HG02623 (cell line): ENCODE data around the gene PPDPF.
"Not testable (repeated sequence)": the region's sequence is repeated elsewhere in the genome, so short reads cannot be mapped to it uniquely, and the experiment has no call there.

ENCODE experiments used
- ATAC-seq: cut with Tn5 transposase; IDR thresholded peaks from one replicate; pipeline ENCODE4 v1.9.1; 2021; ENCODE audit warnings: moderate library complexity; ENCODE audit not compliant: unreplicated experiment

The PPDPF gene

DNA sequence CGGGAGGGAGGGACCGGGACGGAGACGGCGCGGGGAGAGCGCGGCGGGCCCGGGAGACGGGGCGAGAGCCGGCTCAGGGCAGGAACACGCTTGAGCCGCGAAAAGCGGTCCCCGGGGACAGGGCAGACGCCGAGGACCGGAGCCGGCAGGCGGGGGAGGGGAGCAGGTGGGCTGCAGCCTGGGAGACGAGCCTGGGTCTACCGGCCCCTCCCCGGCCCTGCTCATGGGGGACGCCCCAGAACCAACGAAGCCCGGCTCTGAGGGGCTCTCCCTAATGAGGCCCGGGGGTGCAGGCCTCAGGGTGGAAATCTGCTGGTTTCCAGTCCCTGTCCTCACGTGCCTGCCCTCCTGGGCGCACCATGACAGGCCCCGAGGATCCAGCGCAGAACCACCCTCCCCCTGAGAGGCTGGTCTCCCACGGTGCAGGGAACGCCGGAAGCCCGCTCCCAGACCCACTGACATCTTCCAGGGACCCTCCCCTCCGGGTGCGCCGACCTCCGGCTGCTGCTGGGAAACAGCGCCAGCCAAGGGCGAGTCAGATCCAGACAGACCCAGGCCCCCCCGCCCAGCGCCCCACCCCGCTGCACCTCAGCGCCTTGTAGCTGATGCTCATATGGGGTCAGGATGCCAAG is 21.1 kb upstream of the PPDPF start:
- ATAC-seq: no peak

DNA sequence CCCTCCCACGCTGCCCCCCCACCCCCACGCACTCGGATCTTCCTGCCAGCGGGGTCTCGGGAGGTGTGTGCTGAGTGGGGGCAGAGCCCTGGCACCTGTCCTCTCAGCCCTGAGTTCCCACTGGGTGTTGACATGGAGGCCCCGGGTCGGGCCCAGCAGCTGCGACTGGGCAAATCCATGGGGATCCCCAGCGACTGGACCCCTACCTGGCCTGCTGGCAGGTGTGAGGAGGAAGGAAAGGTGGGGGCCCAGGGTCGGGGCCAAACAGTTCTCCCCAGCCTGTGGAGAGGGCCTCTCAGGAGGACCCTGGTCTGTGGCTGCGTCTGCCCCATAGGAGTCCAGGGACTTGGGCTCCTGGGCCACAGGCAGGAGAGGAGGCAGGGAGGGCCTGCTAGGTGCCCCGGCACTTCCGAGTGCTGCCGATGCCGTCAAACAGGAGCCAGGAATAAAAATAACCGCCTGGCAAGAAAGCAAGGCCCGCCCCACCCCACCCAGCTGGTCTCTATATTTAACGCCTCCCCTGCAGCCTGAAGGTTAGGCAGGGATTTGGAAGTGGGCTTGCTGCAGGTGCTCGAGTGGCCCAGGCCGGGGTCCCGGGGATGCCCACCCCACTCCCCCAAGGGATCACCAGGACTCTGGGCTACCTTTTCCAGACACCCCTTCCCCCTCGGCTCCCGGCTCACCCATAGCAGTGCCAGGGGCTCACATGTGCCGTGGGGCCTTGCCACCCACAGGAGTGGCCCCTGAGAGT is 20.2 kb upstream of the PPDPF start:
- ATAC-seq: no peak

DNA sequence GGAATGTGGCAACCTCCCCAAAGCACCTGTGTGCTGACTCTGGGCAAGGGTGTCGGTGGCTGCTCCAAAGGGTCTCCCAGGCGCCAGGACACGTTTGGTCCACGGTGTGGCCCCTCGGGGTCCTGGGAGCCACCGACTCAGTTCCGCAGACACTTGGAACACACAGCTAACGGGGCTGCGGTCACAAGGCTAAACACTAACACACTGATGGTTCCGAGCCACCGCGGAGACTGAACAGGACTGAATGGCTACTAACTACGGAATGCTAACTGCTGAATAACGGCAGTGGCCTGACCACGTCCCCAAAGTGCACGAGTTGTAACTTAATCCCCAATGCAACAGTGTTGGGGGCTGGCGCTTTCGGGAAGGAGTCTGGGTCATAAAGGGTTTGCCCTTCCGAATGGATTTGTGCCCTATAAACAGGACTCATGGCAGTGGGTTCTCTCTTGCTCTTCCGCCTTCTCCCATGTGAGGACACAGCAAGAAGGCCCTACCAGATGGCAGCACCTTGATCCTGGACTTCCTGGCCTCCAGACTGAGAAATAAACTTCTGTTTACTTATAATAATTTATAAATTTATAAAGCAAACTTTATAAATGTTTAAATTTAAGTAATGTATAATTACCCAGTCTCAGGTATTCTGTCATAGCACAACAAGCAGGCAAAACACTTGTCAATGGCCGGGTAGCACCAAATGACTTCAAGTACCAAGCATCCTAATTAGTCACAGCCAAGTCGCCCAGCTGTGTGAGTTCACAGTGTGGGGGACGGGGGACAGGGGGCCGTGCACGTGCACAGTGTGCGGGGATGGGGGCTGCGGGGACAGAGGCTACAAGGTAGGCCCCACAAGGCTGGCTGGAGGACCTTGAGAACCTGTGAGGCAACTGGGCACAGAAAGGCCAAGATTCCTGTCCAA is 19.4 kb upstream of the PPDPF start:
- no peak for ATAC-seq

DNA sequence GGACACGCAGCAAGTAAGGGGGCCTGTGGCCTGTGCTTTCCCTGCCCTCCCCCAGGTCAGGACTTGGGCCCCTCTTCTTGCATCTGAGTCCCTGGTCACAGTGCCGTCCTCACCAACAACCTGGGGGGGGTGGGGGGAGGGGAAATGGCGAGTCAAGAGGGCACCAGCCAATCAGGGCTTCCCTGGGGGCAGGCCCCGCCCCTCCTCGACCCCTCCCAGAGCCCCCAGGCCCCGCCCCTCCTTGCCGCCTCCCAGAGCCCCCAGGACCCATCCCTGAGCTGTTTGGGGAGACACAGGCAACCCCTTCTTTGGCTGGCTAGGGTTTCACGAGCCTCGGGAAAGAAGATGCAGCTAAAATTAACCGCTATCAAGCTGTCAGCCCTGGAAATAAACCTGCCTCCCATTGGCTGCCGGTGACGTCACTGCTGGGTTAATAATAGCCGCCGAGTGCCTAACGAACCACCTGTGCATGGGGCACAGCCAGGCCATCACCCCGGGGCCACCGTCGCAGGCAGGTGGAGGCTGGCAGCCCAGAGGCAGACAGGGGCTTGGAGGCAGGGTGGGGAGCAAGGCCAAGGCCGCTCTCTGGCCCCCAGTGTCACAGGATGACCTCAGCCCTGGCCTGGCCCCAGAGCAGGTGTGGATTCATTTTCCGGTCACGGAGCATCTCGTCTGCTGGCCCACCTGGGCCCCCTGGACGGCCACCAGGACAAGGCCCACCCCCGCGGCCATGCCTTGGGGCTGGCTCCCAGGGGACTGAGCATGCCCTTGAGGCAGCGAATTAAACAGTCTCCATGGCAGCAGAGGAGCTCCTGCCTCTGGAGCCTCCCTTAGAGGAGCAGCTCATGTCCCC is 18.5 kb upstream of the PPDPF start:
- no peak for ATAC-seq

DNA sequence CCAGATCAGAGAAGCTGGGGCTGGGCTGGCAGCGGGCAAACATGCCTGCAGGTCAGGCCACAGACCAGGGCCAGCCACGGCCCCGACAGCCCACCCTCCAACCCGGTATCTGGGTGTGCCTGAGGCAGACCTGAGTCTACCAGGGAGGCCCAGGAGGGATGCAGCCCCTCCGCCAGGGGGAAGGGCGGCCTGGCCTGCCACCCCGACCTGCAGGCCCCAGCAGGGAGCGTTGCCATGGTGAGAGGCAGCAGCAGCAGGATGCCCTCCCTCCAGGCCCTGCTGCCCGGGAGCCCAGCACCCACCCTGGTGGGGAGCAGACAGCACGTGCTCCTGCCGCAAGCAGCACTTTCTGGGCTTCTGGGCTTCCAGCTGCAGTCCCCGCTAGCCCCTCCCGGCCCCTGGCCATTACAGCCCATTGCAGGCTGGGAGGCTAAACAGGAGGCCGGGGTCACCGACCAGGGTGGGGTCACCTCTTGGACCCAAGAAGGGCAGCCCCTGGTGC is 17.8 kb upstream of the PPDPF start:
- ATAC-seq: no peak

DNA sequence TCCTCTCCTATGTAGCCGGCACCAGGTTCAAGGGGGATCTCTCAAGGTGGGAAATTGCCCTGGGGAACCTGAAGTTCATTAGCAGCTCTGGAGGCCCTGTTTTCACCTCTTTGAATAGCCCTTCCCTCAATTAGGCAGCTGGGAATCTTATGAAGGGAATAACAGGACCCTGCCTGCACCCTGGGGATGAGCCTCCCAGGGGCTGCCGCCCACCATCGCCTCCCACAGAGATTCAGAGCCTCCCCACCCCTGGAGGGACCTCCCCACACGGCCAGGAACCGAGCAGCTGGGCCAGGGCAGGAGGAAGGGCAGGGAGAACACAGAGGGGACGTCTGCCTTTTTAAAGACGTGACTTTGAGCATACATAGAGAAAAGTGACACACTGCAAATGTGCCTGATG is 17.0 kb upstream of the PPDPF start:
- ATAC-seq: no peak

DNA sequence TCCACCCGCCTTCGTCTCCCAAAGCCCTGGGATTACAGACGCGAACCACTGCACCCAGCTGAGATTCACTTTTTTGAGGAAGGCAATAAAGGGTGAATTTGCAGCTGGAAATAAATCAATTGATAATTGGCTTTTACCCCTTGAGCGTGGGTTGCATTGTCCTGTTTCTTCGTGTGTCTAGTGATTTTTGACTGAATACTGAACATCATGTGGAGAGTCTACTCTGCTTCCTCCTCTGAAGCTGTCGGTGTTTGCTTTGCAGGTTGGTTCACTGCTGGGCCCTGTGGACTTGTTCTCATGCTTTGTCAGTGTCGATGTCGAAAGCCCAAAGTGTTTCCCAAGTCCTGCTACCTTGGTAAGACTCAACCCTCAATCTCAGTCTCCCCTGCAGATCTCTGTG is 15.9 kb upstream of the PPDPF start:
- ATAC-seq: no peak

DNA sequence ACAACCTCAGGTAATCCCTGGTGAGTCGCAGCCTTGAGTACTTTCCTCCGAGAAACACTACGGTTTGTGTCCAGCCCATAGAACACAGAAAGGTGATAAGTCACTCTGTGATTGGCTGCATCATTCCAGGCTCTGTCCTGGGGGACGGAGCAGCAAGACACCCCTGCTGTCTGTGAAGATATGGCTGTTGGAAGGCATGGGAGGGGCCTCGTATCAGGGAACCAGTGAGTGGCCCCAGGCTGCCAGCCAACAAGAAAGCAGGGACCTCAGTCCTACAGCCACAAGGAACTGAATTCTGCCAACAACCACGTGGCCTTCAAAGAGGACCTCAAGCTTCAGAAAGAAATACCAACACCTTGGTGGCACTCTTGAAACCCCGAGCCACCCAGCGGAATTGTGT is 15.3 kb upstream of the PPDPF start:
- no peak for ATAC-seq

DNA sequence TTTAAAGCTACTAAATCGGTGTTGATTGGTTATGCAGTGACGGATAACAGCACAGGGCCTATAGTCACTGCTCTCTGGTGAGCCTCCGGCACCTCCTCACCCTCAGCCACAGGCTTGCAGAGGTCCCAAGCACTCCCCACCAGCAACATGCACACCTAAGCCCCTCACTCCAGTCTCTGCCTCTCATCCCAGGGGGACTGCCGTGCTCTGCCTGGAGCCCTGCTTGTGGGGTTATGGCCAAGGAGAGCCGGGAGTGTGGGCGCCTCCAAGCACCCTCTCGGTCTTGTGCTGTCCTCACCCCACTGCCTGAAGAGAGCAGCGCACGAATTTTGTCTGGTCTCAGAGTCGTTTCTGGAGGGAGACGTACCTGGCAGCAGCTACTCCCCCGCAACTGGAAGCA is 14.8 kb upstream of the PPDPF start:
- ATAC-seq: no peak

DNA sequence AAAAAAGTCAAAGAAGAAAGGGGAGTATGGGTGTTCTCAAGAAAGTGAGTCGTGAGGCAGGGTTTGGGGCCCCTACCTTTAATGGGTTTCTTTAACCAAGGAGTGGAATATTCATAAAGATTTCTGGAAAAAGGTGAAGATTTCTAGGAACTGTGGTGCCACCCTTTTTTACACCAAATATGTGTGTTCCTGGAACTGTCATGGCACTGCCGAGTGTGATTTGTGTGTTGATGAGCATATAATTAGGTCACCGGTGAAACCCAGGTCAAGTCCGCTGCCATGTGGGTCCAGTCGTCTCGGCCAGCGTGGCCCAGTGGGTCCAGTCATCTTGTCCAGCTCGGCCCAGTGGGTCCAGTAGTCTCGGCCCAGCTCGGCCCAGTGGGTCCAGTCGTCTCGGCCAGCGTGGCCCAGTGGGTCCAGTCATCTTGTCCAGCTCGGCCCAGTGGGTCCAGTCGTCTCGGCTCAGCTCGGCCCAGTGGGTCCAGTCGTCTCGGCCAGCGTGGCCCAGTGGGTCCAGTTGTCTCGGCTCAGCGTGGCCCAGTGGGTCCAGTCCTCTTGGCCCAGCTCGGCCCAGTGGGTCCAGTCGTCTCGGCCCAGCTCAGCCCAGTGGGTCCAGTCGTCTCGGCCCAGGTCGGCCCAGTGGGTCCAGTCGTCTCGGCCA is 13.4 kb upstream of the PPDPF start:
- no peak for ATAC-seq

DNA sequence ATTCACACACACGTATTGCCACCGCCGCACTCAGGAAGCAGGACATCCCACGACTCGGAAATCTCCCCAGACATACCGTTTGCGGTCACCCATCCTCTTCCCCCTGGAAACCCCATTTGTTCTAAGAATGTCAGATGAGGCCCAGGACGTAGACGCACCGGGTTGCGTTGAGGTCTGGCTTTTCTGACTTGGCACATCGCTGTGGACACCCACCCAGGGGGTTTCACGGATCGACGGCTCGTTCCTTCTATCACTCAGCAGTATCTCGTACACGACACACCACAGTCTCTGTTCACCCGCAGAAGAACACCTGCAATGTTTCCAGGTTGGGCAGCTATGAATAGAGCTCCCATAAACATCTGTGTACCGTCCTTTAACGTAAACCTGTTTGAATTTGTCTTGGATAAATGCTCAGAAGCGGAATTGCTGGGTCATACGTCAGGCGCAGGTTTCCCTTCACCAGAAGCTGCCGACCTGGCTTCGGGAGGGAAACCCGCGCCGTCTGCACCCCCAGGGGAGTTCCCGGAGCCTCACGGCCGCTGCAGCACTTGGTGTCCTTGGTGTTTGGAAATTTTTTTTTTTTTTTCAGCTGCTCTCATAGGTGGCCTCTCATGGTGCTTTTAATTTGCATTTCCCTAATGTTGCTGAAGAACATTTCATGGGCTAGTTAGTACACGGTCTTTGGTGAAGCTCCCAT is 12.3 kb upstream of the PPDPF start:
- no peak for ATAC-seq

DNA sequence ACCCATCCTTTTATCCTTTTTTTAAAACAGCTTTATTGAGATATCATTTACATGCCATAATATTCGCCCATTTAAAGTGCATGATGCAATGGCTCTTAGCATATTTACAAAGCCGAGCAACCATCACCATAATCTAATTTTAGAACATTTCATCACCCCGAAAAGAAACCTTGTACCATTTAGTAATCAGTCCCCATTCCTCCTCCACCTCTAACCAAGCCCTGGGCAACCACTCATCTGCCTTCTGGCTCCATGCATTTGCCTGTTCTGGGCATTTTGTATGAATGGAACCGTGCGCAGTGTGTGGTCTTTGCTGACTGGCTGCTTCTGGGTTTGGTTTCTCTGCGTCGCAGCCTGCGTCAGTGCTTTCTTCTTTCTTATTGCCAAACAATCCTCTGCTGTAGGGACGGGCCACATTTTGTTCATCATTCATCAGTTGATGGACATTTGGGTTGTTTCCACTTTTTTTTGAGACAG is 11.4 kb upstream of the PPDPF start:
- ATAC-seq: no peak

DNA sequence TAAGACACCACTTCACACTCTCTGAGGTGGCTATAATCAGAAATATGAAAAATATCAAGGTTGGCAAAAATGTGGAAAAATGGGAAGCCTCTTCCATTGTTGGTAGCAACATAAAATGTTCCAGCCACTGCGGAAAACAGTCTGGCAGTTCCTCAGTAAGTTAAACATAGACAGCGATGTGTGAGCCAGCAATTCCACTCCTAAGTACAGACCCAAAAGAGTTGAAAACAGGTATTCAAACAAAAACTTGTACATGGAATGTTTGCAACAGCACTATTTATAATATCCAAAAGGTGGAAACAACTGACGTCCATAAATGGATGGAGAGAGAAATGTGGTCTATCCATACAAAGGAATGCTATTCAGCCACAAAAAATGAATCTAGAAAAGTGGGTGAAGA is 7.4 kb upstream of the PPDPF start:
- ATAC-seq: no peak

DNA sequence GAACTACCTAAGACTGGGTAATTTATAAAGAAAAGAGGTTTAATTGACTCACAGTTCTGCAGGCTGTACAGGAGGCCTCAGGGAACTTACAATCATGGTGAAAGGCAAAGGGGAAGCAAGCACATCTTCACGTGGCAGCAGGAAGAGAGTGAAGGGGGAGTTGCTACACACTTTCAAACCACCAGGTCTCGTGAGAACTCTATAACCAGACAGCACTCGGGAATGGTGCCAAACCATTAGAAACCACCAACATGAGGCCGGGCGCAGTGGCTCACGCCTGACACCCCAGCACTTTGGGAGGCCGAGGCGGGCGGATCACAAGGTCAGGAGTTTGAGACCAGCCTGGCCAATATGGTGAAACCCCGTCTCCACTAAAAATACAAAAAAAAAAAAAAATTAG is 6.0 kb upstream of the PPDPF start:
- not testable (repeated sequence) for ATAC-seq

DNA sequence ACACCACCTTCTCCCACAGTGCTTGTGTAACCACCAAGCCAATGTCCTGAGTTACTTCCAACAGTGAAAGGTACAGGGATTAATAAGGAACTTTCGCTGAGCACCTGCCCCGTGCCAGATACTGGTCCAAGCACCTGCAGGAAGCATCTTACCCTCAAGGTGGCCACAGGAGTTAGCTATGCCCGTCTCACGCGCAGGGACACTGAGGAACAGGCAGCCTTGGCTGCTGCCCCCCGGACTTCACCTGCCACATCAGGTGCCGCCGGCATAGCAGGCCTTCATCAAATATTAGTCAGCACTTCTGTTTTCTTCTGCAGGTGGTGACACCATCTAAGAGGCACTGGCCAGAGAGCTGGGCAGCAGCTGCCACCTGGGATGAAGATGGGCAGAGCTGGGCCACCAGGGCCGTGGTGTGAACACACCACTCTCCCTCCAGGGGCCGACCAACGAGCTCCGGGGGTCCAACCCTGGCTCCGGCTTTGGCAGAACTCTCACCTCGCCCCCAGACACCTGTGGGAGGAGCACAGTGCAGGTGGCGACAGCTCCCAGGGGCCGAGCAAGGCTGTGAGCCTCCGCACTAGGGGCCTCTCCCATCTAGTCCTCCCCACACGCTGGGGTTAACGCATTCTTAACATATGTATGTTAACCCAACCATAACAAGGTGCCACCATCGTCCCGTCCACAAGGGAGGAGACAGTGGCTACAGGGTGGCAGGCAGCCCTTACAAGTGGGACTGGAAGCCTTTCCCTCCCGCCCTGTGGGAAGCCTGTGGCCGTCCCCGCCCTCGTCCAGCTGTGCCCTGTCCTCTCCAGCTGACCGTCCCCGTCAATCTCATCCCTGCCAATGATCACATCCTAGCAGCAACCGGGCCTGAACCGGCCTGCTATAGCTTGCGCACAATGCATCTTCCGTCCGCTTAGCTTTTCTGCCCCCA is 2.9 kb upstream of the PPDPF start:
- no peak for ATAC-seq

DNA sequence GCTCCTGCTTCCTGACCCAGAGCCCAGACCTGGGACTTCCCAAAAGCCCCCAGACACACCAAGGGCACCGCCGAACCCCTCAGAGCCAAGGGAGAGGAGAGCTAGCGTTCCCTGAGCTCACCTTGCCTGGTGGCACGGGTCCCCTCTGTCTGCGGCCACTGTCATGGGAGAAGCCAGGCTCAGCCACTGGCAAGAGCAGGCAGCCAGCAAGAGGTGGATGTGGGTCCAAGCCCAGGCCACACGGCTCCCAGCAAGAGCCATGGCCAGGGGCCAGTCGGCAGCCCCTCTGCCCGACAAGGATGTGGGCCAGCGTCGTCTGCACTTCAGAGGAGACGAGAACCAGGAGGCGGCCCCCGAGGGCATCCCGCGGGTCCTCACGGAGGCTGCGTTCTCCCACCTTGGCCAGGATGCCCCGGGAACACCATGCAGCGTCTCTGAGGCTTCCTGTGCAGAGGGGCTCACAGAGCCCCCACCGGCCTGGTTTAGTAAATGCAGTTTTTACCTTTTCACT is 2.2 kb upstream of the PPDPF start:
- no peak for ATAC-seq

DNA sequence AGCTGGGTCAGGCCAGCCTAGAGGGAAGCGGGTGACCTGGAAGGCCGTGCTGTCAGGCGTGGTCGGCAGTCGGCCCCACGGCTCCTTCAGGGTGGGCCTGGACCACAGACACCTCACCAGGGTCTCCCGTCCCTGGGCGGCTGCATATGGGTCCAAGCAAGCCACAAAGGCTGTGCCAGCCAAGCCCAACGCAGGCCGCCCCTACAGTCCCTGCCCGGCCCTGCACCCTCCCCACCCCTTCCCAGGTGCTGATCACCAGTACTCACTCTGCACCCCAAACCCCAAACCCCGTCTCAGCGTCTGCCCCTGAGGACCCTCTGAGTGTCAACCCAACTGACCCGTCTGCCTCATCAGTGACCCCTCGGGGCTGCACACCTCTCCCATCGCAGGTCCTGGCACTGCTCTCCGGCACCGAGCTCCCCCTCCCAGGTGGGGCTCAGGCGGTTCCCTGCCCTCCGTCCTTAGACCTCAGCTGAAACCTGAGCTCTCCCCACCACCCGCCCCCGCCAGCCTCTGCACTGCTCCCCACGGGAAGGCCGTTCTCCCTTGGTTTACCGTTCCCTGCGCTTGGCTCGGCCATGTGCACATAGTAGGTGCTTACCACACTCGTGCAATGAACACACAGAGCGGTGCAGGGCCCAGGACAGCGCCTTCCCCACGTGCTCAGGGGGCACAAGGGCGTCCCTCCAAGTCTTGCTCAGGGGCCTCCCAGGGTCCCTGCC is 1.5 kb upstream of the PPDPF start:
- no peak for ATAC-seq
